GM18861 (cell line): Measurements from ENCODE around the gene USP3.
"Not testable (repeated sequence)": the region's sequence is repeated elsewhere in the genome, so short reads cannot be mapped to it uniquely, and the experiment has no call there.

Experiments
- ATAC-seq: cut with Tn5 transposase; IDR thresholded peaks from one replicate; pipeline ENCODE4 v1.9.1; 2021; ENCODE audit not compliant: unreplicated experiment

Gene USP3

DNA sequence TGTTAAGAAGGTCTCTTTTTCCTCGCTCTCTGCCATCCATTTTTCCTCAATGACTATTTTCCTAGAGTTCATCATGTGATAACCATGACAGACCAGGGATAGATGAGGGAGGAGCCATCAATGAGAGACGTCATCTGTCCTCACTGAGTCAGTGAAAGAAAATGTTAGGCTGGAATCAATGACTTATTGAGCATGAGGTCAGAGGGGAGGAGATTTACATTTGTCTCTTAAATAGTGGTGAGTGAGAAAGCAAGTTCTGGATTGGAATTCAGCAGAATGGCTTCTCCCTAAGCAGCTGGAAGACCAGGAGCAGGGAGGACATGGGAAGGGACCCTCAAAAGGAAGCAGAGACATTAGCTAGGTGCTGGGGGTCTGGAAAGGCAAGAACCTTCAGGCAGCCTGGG is 28.2 kb upstream of the USP3 start:
- ATAC-seq: no peak

DNA sequence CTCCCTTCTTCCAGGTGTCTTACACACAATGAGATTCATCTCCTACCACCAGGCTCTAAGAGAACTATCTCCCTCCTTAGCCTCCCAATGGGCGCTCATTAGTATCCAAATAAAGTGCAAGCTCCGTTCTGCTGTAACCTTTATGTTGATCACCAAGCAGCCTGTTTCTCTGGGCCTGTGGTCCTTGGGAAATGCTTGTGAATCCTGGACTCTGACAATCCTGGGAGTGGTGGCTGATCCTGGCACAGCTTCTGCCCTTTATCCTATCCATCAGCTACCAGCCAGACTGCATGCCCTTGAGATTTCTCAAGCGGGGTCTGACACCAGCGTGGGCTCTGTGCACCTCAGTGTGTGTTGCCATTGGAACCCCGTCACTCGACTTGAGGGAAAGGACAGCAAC is 26.1 kb upstream of the USP3 start:
- ATAC-seq: no peak

DNA sequence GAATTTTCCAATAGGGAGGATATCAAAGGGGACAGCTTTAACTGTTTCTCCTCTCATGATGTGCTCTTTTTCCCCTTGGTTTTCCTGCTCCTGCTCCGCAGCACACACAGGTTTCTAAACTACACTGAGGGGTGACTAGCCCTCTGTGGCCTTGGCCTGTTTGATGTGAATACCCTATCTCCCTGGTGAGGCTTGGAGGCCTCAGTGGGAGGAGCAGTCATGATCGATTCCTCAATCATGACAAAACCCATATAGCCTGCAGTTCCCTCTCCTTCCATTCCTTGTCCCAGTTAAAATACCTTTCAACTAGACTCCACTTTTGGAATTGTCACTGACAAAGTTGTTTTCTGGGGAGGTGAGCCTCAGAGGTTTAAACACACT is 24.0 kb upstream of the USP3 start:
- ATAC-seq: no peak

DNA sequence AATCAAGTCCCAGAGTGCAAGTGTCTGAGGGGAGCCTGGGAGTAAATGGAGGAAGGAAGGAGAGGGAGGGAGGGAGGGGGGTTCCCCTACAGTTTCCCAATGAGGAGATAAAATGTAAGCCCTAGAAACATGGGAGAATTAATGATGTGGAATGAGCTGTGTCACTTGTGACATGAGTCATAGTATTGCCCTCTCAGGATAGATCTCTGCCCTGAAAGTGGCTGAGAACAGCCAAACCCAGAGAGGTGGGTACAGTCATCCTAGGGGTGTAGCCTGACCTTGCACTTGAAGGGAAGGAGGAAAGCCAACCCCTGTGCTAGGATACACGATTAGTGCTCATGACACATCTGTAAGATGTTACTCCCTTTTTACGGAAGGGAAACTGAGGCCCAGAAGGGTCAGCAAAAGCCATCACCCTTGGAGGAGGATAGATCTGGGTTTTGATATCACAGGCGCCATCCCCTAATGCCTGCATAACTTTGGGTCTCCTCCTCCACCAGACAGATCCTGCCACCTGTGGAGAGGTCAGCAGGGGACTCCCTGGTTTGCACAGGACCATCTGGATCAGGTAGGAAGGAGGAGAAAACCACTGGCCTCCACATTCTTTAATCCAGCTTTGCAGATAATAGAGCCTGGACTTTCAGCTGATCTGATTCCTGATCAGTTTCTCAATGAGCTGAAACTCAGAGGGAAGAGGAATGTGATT is 23.1 kb upstream of the USP3 start:
- no peak for ATAC-seq

DNA sequence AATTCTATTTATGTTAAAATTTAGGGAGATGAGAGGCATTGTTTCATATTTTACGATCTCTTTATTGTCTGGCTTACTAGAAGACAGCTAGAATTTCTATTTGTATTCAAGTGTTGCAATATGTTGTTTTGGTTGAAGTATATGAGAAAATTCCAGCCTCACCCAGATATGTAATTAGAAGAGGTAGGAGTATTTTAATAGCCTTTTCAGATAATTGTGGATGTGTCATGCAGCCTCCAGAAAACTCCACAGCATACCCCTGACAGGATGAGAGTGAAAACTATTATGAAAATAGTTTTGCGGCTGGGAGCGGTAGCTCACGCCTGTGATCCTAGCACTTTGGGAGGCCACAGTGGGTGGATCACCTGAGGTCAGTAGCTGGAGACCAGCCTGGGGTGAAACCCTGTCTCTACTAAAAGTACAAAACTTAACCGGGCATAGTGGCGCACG is 21.5 kb upstream of the USP3 start:
- ATAC-seq: no peak

DNA sequence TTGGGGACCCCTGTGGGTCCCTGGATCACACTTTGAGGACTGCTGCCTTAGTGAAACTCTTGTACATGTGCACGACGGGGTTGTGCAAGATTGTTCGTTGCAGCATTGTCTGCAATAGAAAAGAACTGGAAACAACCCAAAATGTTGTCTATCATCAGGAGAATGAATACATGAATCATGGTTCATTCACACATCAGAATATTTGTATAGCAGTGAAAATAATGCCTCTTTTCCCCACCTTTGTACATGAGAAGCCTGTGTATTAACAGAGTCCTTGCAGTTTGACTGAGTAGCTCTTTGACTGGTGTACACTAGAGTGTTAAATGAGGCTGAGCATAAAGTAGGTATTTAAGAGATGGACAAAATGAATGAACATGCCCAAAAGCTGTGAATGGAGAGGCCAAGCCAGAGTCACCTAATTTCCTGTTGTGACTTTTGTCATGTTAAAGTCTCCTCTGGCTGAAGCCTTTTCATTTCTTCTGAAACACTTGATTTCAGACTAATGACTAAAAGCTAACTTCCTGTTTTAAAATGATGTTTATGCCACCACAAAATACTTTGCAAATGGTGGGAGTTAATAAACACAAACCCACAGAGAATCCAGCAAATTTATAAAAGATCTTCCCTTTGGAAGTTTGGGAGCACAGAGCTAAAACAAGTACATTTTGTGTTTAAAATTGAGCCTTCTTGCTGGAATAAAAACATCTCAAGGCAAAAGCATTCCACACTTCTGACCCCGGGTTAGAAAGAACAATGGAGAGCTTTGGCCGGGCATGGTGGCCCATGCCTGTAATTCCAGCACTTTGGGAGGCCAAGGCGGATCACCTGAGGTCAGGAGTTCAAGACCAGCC is 20.6 kb upstream of the USP3 start:
- ATAC-seq: no peak

DNA sequence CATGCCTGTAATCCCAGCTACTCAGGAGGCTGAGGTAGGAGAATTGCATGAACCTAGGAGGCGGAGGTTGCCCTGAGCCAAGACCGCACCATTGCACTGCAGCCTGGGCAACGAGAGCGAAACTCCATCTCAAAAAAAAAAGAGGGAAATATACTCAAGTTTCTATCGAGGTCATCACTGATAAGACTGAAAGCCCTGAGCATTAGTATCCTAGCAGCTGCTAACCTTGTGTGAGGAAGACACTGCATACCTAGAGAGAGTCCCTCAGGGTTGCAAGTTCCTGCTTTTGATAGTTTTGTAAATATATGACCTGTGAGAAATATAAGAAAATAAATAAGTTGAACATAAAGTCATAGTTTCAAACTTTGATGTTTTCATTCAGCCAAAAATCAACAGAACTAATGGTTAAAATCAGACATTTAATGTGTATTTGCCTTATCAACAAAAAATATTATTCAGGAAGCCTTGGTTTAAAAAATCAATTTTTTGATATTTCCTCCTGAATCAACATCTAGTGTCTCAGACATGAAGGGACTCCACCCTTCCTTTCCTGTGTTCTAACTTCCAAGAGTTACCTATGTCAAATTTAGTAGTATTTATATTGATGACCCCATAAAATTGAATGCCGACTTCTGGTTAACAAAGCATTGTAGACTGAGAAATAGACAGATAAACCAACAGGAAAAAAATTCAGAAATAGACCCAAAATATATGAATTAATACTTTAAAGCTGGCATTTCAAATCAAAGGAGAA is 19.8 kb upstream of the USP3 start:
- no peak for ATAC-seq

DNA sequence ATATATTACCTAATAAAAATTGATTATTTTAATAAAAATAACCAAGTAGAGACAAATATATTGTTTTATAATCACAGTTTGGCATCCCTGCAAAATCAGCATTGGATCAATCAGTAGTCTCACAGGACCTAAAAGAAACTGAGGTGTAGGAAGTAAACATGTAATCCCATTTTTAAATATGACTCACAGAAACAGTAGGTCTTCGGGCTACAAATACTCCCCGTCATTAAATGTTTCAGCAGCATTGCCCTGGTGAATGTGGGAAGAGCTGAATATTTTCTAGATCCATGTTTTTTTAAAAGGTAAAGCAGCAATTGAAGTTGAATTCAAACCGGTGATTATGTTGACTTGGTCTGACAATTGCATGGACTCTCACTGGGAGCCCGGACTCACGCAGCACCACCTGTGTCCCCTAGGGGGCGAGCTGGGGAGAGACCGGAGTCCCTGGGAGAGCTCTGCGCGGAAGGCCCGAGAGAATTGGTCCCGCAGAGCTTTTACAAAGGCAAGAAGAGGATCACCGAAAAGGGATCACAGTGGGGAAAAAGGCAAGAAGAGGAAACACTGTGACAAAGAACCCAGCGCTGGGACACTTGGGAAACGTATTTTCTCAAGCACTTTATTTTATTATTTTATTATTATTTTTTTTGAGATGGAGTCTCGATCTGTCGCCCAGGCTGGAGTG is 17.2 kb upstream of the USP3 start:
- ATAC-seq: peak; percentile 25

DNA sequence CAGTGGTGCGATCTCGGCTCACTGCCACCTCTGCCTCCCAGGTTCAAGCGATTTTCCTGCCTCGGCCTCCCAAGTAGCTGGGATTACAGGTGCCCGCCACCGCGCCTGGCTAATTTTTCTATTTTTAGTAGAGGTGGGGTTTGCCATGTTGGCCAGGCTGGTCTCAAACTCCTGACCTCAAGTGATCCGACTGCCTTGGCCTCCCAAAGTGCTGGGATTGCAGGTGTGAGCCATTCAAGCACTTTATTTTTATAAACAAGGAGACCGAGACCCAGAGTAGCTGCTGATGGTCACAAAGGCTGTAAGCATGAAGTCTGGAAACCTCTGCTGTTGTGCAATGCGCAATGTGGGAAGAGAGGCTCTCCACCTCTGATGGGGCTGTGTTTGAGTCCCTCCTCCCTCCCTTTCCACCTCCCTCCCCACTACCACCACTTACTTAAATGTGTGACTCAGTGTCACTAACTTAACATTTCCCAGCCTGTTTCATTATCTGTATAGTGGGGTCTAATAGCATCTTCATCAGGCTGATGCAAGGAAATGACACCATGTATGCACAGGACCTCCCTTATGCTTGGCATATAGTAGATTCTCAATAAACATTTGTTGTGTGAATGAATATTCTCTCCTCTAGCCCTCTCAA is 16.5 kb upstream of the USP3 start:
- not testable (repeated sequence) for ATAC-seq

DNA sequence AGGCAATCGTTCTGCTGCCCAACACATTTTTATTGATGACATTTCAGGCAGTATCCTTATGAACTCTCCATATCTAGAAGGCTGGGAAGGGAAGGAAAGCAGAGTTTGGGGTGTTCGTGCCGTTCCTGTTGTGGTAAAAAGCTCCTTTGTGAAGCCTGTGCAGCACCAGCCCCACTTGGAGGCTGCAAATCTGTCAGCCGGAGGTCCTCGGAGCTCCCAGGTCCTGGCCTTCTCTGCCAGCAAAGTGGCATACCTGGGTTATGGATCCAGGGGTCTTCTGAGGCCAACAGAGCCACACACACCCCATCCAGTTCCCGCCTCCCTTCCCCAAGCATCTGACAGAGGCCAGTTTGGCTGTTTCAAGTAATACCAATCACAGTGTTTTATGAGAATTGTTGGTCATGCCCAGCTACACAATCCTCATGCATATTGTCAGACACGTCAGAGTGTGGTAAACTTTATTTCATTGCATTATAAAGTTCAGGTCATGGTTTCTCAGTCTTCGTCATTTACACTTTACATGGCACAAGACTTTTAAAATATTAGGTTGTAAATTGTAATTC is 15.9 kb upstream of the USP3 start:
- ATAC-seq: no peak

DNA sequence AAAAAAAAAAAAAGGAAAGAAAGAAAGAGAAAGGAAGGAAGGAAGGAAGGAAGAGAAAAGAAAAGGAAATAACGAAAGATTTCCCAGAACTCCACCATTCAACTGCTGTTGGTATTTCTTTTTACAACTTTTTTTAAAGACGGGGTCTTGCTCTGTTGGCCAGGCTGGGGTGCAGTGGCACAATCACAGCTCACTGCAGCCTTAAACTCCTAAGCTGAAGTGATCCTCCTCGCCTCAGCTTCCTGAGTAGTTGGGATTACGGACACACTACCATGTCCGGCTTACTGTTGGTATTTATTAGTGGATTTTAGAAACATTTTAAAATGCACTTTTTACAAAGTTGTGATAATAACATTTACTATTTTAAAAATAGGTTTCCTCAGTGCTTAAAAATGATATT is 15.0 kb upstream of the USP3 start:
- no peak for ATAC-seq

DNA sequence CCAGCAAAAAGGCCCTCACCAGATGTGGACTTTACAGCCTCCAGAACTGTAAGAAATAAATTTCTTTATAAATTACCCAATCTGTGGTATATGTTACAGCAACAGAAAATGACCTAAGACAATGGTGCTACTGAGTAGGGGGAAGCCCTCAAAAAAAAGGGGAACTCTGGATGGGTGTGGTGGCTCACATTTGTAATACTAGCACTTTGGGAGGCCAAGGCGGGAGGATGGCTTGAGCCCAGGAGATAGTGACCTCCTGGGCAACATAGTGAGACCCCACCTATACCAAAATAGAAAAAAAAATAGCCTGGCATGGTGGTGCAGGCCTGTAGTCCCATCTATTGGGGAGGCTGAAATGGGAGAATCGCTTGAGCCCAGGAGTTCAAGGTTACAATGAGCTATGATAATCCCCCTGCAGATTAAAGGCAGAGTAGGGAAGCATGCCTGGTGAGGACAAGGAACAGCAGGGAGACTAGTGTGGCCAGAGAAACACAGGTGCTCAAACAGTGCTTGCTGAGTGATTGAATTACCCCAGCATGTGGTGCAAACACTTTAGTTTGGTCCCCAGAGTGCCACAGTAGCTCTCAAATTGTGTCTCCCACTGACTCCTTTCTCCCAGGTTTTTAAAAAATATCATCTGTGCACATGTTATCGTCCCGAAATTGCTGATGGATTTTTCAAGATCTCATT is 13.9 kb upstream of the USP3 start:
- ATAC-seq: no peak

DNA sequence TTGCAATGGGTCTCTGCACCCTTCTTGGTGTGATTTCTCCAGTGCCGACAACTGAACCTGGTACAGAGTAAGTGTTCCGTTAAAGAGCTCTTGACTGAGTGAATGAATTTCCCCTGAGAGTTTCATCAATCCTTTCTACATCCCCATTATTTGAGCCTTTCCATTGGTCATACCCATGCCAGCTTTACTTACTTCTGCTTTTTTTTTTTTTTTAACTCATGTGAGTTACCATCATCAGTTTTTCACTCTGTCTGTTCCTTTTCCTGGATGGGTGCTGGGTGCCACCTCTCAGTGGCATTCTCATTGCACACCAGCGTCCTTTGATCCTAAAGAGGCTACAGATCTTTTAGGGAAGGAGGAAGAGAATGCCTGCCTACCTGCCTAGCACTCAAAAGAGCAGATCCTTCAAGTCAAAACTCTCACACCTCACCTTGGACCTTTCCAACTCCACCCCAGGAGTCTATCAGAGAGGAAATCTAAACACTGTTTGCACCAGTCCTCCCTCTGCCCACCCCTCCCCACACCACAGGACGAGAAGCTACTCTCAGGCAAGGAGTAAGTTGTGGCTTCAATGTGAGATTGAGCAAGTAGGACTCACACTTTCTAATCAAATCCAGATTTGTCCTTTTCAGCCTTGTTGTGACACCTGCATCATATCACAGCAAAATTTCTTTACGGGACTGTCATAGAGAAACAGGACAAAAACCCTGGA is 13.1 kb upstream of the USP3 start:
- no peak for ATAC-seq

DNA sequence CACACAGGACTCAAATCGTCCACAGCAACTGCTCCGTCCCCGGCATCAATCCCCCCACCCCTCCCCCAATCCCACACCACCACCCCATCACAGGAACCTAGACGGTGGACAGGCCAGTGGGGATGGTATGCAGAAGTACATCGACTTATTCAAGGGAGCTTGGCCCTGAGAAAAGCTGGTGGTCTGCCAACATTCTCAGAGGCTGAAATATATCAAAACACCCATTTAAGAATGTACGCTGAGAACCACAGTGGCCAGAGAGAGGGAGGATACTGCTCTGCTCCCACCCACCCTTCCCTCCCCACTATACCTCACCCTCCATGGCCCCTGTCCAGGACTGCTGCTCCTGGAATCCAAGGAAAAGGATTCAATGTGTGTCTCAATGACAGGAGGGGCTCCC is 12.4 kb upstream of the USP3 start:
- ATAC-seq: no peak

DNA sequence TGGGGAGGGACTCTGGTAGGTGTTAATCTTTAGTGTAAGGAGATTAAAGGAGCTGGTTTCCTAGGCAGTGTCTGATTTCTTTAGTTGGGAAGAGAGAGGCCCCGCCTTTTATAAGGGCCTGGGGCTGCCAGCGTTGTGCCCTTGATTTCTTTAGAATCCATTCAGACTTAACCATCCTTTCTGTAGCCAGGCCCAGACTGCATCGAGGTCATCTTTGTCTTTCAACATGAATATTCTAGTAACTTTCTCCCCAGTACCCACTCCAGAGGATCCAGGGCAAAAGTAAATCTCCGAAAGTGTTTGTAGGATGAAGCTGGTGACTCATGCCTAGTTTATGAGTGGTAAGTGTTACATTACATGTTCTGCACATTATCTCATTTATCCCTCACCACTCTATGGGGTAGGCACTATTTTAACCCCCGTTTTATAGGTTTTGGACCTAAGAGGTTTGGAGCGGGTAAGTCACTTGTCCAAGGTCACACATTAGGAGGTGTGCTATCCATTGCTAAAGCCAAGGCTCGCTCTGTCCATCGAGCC is 11.8 kb upstream of the USP3 start:
- no peak for ATAC-seq

DNA sequence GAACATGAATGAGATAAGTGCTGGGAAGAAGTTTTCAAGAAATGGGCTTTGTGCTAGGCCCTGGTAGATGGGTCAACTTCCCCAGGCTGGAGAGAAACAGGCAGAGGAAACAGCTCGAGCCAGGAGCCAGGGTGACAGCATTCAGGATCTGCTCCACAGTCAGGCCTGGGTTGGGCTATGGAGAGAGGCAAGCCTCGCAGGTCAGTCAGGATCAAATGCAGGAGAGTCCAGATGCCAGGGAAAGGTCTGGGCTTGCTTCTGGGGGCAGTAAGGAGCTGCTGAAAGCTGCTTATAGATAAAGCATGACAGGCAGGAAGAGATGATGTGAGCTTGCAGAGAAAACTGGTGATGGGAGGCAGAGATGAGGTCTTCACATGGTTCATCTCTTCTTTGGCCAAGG is 11.0 kb upstream of the USP3 start:
- no peak for ATAC-seq

DNA sequence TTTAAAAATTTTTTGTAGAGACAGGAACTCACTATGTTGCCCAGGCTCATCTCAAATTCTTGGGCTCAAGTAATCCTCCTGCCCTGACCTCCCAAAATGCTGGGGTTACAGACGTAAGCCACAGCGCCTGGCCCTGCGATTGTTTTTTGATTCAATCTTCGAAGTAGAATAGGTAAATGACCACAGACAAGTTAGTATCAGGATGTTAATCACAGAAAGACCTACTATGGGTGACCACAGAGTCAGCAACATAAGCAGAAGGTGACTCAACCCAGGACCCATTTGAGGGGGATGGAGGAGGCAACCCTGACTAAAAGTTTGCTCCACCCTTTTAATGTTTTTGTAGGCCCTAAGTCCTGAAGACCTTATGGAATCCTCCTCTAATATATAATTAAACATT is 10.0 kb upstream of the USP3 start:
- no peak for ATAC-seq

DNA sequence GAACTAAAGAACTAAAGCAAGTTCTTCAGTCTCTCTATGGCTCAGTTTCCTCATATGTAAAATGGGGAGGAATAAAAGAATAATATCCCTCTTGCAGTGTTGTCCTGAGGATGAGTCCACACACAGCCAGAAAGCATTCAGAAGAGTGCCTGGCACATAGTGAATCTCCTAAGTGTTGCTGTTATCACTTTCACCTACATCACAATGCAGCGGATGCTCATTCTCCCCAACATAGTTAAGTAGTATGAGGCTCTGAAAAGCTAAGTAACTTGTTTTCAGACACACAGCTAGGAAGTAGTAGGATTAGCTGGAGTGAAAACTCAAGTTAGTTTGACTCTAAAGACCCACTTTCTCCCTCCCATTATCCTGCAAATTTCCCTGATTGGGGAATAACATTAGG is 9.1 kb upstream of the USP3 start:
- no peak for ATAC-seq
